ENCODE measurements around the gene CHMP3.
"Not testable (repeated sequence)": the region's sequence is repeated elsewhere in the genome, so short reads cannot be mapped to it uniquely, and the experiment has no call there.

Gene CHMP3

DNA sequence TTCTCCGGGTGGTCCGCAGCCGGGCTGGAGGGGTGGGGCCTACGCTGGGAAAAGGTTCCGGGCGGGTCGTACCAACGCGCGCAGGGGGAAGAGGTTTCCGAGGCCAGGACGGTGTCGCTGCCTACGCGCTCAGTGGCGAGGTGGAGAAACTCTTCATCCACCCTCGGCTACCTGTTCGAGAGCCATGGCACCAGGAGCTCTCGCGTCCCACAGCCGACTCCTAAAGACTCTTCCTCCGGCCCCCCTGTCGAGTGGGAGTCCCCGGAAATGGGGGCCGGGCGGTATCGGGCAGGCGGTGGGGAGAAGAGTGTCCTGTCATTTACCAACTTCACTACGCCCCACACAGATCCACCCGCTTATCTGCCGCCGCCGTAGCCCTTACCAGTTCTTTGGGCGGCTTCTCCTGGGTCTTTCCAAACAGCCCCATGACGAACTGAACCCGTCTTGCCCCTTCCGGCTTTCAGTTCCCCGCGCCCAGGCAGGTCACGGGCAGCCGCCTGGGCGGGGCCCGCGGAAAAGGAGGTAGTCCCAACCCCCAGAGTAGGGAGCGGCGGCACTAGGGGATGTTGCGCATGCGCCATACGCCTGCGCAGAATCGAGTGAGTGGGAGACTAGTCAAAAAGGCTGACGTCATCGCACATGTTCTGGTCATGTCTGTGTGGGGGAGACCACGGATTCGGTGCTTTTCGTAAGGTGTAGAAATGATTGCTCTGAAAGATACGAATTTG lies at the start of gene CHMP3:
TSS of gene CHMP3 (minus strand) at position 522 of the 728 bp plus-strand sequence. CDS start at position 427, 95 bp downstream.
- Mint-ChIP-seq H3K9me3 (no peaks in the 10 kb centered on the region), H3K36me3 (ENCODE audit: insufficient read depth) (peaks cover 13% of the 10 kb centered on the region), H3K4me1 (peaks cover 24% of the 10 kb centered on the region), H3K27me3 (peaks cover 28% of the 10 kb centered on the region), H3K4me3 (peak within 1 kb of the TSS; percentile 95), H3K27ac (ENCODE audit: low read depth) (peak within 1 kb of the TSS; percentile 96)
- peak; percentile 93 to 96 for DNase-seq (ENCODE audit: low spot score in 2 of 2)
- peak; percentile 85 for ATAC-seq (replicated peaks; ENCODE audit: extremely low read depth, poor library complexity, severe bottlenecking)

DNA sequence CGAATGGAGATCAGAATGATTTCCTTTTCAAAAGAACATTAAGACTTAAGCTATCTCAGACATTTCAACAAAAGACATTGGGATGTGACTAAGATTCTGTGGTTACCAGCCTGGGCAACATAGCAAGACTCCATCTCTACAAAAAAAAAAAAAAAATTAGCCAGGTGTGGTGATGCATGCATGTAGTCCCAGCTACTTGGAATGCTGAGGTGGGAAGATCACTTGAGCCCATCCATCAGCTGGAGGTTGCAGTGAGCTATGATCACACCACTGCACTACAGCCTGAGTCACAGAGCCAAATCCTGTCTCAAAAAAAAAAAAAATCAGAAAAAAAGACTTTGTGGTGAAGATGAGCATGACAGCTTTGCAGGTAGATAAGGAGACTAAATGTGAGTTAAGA lies 47.6 kb upstream of the CHMP3 start:
- Mint-ChIP-seq H3K27me3 (no peaks in the 10 kb centered on the region), H3K9me3 (no peaks in the 10 kb centered on the region), H3K4me3 (no peak overlapping the region), H3K4me1 (peaks cover 21% of the 10 kb centered on the region), H3K36me3 (ENCODE audit: insufficient read depth) (peaks cover 29% of the 10 kb centered on the region), H3K27ac (ENCODE audit: low read depth) (peak overlapping the region; percentile 47)
- ATAC-seq (replicated peaks; ENCODE audit: extremely low read depth, poor library complexity, severe bottlenecking) (no peak), DNase-seq (ENCODE audit: low spot score in 2 of 2) (no peak)

DNA sequence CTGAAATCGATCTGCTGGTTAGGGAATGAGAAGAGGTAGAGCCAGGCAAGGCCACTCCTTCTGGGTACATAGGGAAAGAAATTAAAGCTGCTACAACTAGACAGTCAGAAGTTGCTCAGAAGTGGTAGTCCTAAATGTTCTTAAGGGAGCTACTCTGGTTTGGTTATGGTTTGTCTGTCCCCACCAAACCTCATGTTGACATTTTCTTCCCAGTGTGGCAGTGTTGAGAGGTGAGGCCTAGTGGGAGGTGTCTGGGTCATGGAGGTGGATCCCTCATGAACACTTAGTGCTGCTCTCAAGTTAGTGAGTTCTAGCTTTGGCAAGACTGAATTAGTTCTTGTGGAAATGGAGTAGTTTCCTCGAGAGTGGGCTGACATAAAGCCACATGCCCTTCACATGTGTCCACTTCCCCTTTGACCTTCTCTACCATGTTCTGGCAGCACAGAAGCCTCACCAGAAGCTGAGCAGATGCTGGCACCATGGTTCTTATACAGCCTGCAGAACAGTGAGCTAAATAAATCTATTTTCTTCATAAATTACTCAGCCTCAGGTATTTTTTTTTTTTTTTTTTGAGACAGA lies 45.7 kb upstream of the CHMP3 start:
- DNase-seq (ENCODE audit: low spot score in 2 of 2), result no peak
- Mint-ChIP-seq H3K27me3 (no peaks in the 10 kb centered on the region), H3K4me1 (peaks cover 22% of the 10 kb centered on the region), H3K36me3 (ENCODE audit: insufficient read depth) (peaks cover 34% of the 10 kb centered on the region), H3K9me3 (no peaks in the 10 kb centered on the region), H3K4me3 (no peak overlapping the region), H3K27ac (ENCODE audit: low read depth) (peak overlapping the region; percentile 14)
- no peak for ATAC-seq (replicated peaks; ENCODE audit: extremely low read depth, poor library complexity, severe bottlenecking)

DNA sequence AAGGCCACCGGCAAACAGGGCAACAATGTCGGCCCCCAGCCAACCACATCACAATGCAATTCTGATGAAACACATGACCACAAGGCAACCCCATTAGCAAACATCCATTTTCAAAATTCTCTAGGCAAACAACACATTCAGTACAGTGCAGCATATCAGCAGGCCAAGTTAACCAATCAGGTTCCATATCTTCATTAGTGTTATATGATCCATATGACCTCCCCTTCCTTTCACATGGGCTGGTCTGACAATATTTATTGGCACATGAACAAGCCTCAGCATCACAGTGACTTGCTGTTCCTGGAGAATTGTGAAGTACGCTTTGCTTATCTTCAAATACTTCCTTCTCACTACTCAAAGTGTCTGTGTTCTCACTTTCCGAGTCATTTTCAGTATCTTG lies 40.7 kb upstream of the CHMP3 start:
- ATAC-seq (replicated peaks; ENCODE audit: extremely low read depth, poor library complexity, severe bottlenecking), result no peak
- peaks cover 15% of the 10 kb centered on the region for H3K36me3 Mint-ChIP-seq (ENCODE audit: insufficient read depth)

DNA sequence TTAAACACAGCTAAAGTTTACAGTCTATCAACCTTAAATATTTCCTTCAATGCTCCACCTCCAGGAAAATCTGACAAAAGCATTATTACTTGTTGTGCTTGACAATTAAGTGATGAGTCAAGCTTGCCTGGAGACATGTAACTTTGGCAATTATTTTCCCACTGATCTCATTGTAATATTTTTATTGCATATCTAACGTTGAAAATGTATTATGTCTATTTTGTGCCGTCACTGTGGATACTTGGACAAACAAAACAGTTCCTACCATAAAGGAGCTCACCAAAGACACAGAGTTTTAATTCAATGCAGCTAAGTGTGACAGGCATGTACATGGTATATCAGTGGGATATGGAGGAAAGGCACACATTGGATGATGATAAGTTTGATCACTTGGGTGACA lies 35.7 kb upstream of the CHMP3 start:
- H3K27ac Mint-ChIP-seq (ENCODE audit: low read depth), result no peak overlapping the region
- H3K27me3 Mint-ChIP-seq, result peaks cover 7% of the 10 kb centered on the region

More for the DNA sequence above, 40.7 kb upstream of the CHMP3 start:
- no peak for DNase-seq (ENCODE audit: low spot score in 2 of 2)
- no peaks in the 10 kb centered on the region for H3K27me3 Mint-ChIP-seq
- H3K27ac Mint-ChIP-seq (ENCODE audit: low read depth), result peak overlapping the region; percentile 44
- no peak overlapping the region for H3K4me3 Mint-ChIP-seq
- H3K9me3 Mint-ChIP-seq, result no peaks in the 10 kb centered on the region
- peaks cover 6% of the 10 kb centered on the region for H3K4me1 Mint-ChIP-seq

DNA sequence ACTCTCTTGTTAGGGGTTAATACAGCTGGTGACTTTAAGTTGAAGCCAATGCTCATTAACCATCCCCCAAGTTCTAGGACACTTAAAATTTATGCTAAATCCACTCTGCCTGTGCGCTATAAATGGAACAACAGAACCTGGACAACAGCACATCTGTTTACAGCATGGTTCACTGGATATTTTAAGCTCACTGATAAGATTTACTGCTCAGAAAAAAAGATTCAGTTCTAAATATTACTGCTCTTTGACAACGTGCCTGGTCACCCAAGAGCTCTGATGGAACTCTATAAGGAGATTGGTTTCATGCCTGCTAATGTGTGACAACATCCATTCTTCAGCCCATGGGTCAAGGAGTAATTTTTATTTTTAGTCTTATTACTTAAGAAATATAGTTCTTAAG lies 32.9 kb upstream of the CHMP3 start:
- ATAC-seq (replicated peaks; ENCODE audit: extremely low read depth, poor library complexity, severe bottlenecking), result no peak

More for the DNA sequence above, 35.7 kb upstream of the CHMP3 start:
- no peaks in the 10 kb centered on the region for H3K9me3 Mint-ChIP-seq
- H3K36me3 Mint-ChIP-seq (ENCODE audit: insufficient read depth), result no peaks in the 10 kb centered on the region
- DNase-seq (ENCODE audit: low spot score in 2 of 2), result no peak
- no peaks in the 10 kb centered on the region for H3K4me1 Mint-ChIP-seq
- H3K4me3 Mint-ChIP-seq, result no peak overlapping the region
- no peak for ATAC-seq (replicated peaks; ENCODE audit: extremely low read depth, poor library complexity, severe bottlenecking)

DNA sequence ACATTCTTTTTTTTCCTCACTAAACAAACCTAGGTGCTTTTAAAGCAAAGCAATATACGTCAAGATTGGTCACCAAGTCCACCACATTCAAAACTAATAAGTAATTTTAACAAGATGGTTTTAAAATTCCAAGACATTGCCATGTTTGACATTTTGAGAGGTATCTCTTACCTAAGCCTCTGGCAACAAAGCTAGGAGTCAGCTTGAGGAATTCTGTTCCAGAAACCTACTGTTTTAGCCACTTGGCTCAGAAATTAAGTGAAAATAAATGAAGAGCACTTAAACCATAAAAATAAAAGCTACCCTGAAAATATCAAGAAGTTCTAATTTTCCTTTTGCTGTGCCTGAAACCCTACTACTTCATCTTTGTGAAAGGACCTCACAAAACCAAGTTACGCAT lies 30.0 kb upstream of the CHMP3 start:
- Mint-ChIP-seq H3K4me1 (no peaks in the 10 kb centered on the region), H3K9me3 (peaks cover 5% of the 10 kb centered on the region), H3K27ac (ENCODE audit: low read depth) (no peak overlapping the region), H3K4me3 (no peak overlapping the region), H3K36me3 (ENCODE audit: insufficient read depth) (no peaks in the 10 kb centered on the region), H3K27me3 (peaks cover 52% of the 10 kb centered on the region)
- DNase-seq (ENCODE audit: low spot score in 2 of 2) (no peak), ATAC-seq (replicated peaks; ENCODE audit: extremely low read depth, poor library complexity, severe bottlenecking) (no peak)

More for the DNA sequence above, 32.9 kb upstream of the CHMP3 start:
- H3K4me1 Mint-ChIP-seq, result no peaks in the 10 kb centered on the region
- H3K36me3 Mint-ChIP-seq (ENCODE audit: insufficient read depth), result no peaks in the 10 kb centered on the region
- H3K27ac Mint-ChIP-seq (ENCODE audit: low read depth), result no peak overlapping the region
- H3K27me3 Mint-ChIP-seq, result peaks cover 30% of the 10 kb centered on the region
- DNase-seq (ENCODE audit: low spot score in 2 of 2), result no peak
- H3K4me3 Mint-ChIP-seq, result no peak overlapping the region
- H3K9me3 Mint-ChIP-seq, result no peaks in the 10 kb centered on the region

DNA sequence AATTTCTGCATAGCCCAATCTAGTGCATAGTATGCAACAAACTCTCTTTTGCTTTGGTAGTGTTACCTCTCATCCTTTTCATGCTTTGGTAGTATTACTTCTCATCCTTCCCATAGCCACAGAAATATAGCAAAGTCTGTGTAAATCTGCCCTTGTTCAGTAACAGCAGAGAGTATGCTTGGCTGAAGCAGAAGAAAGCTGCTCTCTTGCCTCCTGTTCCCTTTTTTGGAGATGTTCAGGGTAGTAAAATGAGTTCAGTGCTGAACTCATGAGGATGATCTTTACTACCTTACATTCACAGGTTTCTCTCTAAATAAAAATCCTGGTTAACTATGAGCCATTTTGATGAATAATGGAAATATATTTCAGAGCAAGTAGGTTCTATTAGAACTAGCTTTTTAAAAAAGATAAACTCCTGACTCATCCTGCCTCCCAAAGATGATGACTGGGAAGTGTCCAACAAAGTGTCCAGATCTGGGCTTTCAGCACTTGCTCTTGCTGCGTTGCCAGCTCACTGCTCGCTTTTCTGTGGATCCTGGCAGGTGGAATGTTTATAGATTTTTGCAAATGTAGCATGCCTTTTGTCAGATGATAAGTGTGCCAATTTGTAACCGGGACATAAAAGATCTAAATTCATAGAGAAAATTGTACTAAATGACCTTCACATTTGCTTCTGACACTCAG lies 29.4 kb upstream of the CHMP3 start:
- Mint-ChIP-seq H3K36me3 (ENCODE audit: insufficient read depth) (no peaks in the 10 kb centered on the region), H3K9me3 (peaks cover 5% of the 10 kb centered on the region), H3K4me3 (no peak overlapping the region), H3K27ac (ENCODE audit: low read depth) (no peak overlapping the region), H3K4me1 (no peaks in the 10 kb centered on the region), H3K27me3 (peaks cover 52% of the 10 kb centered on the region)
- DNase-seq (ENCODE audit: low spot score in 2 of 2), result no peak
- ATAC-seq (replicated peaks; ENCODE audit: extremely low read depth, poor library complexity, severe bottlenecking), result no peak

DNA sequence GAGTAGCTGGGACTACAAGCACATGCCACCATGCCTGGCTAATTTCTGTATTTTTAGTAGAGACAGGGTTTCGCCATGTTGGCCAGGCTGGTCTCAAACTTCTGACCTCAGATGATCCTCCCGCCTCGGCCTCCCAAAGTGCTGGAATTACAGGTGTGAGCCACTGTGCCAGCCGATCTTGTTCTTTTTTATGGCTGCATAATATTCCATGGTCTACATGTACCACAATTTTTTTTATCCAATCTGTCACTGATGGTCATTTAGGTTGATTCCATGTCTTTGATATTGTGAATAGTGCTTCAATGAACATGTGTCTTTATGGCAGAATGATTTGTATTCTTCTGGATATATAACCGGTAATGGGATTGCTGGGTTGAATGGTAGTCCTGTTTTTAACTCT lies 26.5 kb upstream of the CHMP3 start:
- not testable (repeated sequence) for H3K9me3 Mint-ChIP-seq; H3K4me3 Mint-ChIP-seq; DNase-seq (ENCODE audit: low spot score in 2 of 2); H3K36me3 Mint-ChIP-seq (ENCODE audit: insufficient read depth); H3K27ac Mint-ChIP-seq (ENCODE audit: low read depth); H3K4me1 Mint-ChIP-seq; ATAC-seq (replicated peaks; ENCODE audit: extremely low read depth, poor library complexity, severe bottlenecking)
- peaks cover 52% of the 10 kb centered on the region for H3K27me3 Mint-ChIP-seq

DNA sequence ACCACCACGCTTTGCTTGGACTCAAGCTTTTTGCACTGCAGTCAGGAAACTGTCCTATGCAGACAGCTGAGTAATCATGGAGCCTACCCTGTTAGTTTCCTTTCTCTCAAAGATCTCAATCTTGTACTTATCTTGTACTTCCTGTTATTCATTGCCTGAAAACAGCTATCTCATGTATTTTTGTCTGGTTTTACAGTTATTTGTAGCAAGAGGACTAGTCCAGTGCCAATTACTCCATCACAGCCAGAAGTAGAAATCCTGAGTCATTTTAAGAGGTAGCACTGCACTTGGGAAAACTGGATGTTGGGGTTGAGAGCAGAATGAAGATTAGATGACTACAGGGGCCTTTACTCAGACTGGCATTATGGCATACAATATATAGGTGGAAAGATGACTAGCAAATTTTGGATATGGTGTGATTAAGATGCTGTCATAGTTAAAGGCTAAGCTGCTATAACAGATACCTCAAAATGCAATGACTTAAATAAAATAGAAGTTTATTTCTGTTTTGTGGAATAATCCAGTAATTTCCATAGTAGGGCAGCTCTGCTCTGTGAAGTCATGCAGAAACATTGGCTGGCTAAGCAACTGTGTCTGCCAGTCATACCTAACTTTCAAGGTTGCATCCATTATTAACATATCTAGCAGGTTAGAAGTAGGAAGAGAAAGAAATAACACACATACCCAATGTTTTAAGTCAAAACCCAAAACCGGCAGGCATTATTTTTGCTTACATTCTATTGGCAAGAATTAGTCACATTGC lies 21.1 kb upstream of the CHMP3 start:
- peaks cover 2% of the 10 kb centered on the region for H3K36me3 Mint-ChIP-seq (ENCODE audit: insufficient read depth)
- ATAC-seq (replicated peaks; ENCODE audit: extremely low read depth, poor library complexity, severe bottlenecking) (peak; percentile 88), DNase-seq (ENCODE audit: low spot score in 2 of 2) (no peak)
- H3K27ac Mint-ChIP-seq (ENCODE audit: low read depth), result peak overlapping the region; percentile 75
- peaks cover 10% of the 10 kb centered on the region for H3K4me1 Mint-ChIP-seq
- H3K27me3 Mint-ChIP-seq, result peaks cover 4% of the 10 kb centered on the region
- no peak overlapping the region for H3K4me3 Mint-ChIP-seq
- H3K9me3 Mint-ChIP-seq, result no peaks in the 10 kb centered on the region

DNA sequence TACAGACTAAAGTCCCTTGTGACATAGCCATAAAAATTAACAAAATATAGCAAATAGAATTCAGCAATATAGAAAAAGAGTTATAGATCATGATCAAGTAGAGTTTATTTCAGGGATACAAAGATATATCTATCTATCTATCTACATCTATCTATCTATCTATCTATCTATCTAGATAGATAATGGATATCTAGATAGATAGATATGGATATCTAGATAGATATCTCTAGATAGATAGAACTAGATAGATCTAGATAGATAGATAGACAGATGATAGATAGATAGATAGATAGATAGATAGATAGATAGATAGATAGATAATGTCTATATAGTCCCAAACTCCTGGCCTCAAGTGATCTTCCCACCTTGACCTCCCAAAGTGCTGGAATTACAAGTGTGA lies 17.3 kb upstream of the CHMP3 start:
- Mint-ChIP-seq H3K4me3 (no peak overlapping the region), H3K9me3 (no peaks in the 10 kb centered on the region), H3K27ac (ENCODE audit: low read depth) (no peak overlapping the region), H3K27me3 (no peaks in the 10 kb centered on the region), H3K4me1 (peaks cover 10% of the 10 kb centered on the region), H3K36me3 (ENCODE audit: insufficient read depth) (peaks cover 2% of the 10 kb centered on the region)
- DNase-seq (ENCODE audit: low spot score in 2 of 2) (no peak), ATAC-seq (replicated peaks; ENCODE audit: extremely low read depth, poor library complexity, severe bottlenecking) (no peak)

DNA sequence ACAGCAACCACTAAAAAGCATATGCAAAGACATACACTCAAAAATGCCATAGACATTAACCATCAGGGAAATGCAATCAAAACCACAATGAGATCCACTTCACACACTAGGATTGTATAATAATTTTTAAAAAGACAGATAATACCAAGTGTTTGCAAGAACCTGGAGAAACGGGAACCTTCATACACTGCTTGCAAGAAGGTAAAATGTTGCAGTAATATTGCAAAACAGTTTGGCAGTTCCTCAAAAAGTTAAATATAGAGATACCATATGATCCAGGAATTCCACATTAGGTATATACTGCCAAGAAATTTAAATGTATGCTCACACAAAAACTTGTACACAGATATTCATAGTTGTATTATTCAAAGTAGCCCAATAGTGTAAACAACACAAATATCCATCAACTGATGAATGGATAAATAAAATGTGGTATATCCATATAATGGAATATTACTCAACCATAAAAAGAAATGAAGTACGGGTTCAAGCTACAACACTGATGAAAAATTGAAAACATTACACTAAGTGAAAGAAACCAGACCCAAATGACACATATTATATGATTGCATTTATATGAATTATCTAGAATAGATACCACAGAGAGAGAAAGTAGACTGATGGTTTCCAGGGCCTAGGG lies 14.7 kb upstream of the CHMP3 start:
- Mint-ChIP-seq H3K4me3 (no peak overlapping the region), H3K27ac (ENCODE audit: low read depth) (no peak overlapping the region), H3K9me3 (no peaks in the 10 kb centered on the region), H3K4me1 (no peaks in the 10 kb centered on the region), H3K36me3 (ENCODE audit: insufficient read depth) (peaks cover 2% of the 10 kb centered on the region), H3K27me3 (no peaks in the 10 kb centered on the region)
- DNase-seq (ENCODE audit: low spot score in 2 of 2) (no peak), ATAC-seq (replicated peaks; ENCODE audit: extremely low read depth, poor library complexity, severe bottlenecking) (no peak)

All from central memory CD8-positive, alpha-beta T cell (primary cell).